Measurements from ENCODE around the gene GRM8.

The GRM8 gene

DNA sequence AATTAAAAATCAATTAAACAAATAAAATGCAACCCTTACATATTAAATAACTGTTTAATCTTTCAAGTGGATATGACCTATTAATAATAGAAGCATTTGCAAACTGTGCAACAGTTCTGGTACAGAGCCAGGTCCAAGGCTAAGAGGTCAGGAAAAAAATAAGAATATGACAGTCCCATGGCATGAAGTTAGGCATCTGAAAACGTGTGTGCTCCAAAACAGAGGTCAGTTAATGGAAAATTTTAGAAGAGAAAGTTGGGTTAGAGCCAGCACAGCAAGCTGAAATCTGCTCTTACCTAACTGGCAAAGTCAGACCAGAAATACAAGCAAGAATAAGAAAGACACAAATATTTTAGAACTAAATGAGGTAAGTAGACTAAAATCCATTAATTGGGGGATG lies 757.7 kb downstream of the GRM8 start:
- no peak for DNase-seq

DNA sequence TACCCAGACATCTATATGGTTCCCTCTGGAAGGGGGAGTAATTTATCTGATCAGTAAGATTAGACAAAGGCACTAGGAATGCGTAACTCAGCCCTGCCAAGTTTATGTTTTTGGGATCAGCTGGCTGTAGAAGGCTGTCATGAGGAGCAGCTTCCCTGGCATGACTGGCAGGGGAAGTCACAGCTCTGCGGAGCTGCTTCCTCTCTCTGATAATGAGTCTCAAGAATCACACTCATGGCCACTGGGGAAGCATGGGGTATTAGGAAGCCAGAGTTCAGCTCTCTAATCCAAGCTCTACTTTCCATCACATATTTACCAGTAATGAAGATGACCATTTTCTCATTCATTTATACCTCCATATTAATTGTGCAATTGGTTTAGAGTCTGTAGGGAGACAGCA lies 758.9 kb downstream of the GRM8 start:
- DNase-seq: no peak

DNA sequence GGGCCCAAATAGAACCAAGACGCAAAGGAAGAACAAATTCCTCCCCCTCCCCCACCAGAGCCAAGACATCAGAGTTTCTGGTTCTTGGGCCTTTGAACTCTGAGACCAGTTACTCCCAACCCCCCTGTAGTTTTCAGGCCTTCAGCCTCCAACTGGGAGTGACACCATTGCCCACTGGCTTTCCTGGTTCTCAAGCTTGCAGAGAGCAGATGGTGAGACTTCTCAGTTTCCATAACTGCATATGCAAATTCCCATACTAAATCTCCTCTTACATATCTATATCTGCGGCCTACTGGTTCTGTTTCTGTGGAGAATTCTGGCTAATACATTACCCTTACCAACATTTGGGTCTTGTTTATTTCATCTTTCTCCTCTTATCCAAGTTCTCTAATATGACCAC lies 762.9 kb downstream of the GRM8 start:
- no peak for DNase-seq

DNA sequence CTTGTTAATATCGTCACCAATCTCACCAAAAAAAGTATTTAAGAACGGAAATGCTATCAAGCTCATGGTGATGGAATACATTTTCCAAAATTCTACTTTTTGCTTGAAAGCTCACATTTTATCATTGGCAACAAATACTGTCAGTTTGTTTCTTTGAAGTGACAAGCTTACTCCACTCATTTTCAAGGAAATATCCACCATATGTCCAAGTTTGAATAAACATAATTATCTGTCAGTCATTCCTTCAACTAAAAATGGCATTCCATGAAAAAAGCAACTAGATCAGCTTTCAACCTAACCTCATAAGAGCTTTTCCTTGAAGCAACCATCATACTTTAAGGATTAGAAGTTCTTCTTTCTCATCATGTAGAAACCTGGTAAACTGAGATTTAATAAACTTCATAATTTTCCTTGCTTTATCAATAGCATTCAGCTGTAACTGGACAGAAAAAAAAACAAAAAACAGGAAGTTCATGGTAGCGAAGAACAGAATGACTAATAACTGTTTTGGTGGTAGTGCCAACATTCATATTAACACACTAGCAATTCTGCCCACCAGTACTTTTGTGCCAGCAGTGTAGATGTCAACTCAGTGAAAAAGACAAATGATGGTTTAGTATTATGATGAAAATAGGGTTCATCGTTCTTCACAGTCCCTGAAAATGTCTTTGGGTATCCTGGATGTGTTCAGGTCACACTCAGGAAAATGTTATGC lies 764.9 kb downstream of the GRM8 start:
- no peak for DNase-seq

DNA sequence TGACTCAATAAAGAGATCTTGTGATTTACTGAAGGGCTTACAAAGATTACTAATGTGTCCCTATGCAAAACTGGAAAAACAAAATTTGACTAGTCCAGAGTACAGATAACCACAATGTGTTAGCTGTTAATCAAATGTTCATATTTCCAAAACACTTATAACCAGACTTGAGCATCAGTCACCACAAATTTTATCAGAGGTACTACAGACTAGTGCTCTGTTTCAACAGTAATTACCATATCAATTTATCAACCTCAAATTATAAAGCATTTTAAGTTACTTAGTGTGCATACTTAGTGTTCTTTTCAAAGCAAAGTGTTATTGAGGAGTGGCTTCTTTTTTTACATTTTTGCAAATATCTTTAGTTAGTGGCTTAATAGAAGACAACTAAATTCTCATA lies 765.9 kb downstream of the GRM8 start:
- DNase-seq: no peak

DNA sequence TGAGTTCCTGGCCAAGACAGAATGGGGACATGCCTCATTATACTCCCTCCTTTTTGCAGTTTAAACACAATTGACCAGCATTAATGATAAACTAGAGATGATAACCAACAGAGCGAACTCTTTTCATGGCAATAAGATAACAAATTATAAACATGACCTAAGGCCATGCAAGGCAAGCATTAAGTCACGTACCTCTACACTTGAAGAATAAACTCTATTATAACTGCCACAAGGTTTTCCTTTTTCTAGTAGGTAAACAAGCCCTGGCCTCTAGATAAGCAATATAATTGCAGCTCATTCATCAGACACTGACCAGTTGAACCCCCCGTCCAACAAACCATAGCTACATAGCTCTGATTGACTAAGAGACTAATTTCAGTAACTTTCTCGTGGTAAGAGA lies 767.0 kb downstream of the GRM8 start:
- DNase-seq: no peak

DNA sequence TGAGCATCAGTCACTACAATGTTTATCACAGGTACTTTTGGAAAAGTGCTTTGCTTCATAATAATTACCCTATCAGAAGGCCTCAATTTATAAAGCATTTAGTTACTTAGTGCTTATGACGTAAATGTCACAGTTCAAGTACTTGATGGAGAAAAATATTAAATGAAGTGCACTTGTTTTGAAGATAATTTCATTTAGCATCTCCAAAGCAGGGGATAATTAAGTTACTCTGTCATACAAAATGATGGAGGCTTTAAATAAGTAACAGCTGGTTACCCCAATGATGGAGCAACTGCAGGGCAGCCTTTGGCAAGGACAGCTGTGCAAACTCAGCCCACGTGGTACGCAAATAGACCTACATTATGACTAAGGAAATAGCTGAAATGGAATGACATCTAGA lies 768.8 kb downstream of the GRM8 start:
- no peak for DNase-seq

DNA sequence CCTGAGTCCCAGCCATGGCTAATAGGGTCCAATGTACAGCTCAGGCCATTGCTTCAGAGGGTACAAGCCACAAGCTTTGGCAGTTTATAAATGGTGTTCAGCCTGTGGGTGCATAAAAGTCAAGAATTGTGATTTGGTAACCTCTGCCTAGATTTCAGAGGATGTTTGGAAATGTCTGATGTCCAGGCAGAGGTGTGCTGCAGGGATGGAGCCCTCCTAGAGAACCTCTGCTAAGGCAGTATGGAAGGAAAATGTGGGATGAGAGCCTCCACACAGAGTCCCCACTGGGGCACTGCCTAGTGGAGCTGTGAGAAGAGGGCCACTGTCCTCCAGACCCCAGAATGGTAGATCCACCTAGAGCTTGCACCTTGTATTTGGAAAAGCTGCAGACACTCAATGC lies 779.9 kb downstream of the GRM8 start:
- DNase-seq: no peak

DNA sequence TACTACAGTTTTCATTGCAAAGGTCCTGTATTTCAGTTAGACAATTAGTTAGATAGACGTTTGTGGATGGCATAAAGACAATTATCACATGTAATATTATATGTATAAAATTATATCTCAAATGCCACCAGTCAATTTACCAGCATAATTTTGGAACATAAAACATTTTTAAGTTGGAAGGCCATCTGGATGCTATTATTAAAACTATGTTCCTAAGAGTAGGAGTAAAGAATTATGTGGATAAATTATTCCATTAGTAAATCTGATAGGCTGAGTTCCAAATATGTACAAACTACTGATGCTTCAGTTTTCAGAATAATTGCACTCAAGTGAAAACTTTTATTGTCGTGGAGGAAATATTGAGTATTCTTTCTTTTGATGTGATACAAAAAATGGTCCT lies 790.3 kb downstream of the GRM8 start:
- no peak for DNase-seq

DNA sequence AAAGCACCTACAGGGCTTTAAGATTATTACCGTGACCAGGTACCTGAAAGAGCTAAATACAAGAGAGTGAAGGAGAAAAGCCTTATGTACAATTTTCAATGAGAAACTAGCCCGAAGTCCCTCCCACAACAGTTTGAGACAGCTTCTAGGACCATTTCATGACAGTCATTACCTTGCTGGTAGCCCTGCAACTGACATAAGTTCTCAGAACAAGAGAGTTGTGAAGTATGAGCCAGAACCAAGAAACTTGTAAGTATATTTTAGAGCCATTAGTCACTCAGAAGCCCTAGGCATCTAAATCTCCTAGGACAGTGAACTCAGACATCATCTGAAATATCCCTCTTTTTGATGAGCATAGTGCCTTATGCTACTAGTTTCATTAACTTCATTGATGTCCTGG lies 792.1 kb downstream of the GRM8 start:
- no peak for DNase-seq

DNA sequence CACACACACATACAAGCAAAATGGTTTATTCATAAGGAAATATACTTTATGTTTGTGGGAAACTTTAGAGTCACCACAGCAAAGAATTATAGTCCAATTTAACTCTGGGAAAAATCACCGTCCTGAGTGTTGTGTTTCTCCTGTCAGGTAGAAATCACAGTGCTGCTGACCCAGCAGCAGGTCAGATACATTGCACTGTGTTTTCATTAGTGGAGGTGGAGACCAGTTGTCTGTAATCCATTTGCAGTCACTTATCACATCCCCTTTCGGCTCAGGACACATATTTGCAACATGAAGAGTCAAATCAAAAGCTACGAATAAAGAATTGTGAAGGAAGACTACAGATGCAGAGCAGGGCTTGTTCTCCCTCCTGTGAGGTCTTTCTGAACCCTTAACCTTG lies 799.6 kb downstream of the GRM8 start:
- DNase-seq: no peak

DNA sequence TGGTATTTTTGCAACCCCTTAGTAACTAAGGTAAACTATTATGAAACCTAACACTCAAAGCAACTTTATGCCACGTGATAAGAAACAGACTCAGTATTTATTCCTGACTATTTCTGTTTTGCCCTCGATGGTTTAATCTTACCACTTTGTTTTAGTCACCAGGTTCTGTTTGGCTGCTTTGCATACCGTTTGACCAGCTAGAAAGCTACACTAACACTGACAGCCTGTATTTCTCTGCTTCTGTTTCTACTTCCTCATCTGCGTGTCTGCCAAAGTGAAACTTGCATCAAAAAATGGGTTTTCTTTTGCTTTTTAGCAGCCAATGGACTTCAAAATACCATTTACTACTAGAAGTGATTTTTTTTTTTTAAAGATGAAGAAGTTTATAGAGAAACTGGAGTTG lies 802.5 kb downstream of the GRM8 start:
- no peak for DNase-seq

DNA sequence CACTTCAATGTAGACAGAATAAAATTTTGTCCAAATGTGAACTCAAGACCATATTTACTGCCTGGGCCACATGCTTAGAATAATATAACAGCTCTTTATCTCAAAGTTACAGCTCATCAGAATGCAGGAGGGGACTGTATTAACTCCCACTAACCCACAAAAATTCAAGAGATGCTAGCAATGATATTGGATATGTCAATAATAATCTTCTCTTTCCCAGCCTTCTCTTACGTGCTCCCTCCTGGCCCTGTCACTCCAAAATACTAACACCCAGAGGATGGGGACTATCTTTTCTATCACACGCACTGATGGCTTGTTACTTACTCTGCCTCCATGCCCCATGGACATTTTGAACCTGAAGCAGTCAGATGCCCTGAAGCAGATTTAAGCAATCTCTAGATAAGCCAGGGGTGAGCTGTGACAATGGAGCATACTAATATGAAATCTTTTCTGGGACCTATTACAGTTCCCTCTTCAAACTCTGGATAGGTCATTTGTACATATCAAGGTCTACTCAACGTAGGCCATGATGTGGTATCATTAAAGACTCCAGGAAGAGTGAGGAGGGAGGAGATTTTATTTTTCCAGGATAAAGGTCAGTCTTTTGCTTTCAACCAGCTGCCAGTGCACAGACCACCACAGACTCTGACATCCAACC lies 803.0 kb downstream of the GRM8 start:
- no peak for DNase-seq

DNA sequence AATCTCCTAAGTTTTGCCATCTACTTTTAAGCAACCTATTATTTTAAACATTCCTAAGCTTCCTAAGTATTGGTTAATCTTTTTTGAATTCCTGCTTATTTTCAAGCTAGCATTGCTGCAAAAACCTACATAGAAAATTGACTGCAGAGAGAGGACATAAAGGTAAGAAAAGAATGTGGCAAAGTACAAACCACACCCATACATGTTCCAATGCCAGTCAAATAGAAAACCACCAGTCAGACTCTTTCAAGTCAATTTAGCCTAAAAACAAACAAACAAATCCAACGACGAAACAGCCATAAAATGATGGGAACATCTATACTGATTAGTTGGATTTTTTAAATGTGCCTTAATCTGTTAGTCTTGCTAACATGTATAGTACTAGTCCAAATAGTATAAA lies 804.8 kb downstream of the GRM8 start:
- no peak for DNase-seq

DNA sequence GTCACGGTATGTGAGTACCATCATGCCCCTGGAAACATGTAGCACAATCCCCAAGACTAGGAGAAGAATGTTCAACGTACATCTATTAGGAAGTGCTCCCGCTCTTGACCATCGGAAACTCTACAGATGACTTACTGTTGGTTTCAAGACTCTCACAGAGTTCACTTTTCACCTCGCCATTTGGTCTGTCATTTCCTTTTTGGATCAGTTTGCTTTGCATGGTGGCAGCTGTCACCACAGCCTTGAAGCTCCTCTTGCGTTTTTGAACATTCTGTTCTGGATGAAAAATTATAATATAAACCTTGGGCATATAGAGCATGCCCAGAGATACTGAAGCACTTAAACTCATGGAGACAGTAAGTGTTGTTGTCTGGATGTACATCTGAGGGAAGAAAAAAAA lies 806.8 kb downstream of the GRM8 start:
- no peak for DNase-seq

DNA sequence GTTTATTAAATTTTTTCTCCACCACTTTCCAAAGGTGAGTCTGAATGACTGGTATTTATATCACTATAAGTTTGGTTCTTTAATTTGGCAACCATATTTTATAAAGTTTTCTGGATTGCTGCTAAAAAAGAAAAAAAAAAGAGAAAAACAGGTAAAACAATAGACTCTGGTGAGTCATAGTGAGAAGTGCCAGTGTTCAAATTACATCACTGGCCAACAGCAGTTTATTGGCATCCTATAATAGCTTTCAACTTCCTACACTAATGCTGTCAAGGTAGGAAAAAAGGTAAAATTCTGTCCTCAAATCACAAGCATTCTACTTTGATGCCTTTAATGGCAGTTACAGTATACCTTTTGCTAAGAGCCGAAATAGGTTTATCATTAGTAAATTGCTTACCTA lies 808.8 kb downstream of the GRM8 start:
- DNase-seq: no peak

DNA sequence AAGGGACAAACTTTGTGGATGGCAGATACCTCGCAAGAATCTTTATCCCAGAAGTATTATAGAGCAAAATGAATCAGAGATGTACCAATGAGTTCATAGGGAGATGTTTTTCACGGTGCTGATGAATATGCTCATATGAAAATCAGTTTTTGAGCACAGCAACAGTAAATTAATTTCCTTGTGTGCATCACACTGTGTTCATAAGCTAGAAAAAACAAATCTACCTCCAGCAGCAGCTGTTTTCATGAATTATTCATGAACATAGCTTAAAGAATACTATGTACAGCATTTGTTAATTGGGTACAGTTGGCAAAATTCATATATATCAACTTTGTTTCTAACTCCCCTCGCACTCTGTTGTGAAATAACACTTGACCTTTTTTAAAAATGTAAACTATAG lies 809.8 kb downstream of the GRM8 start:
- no peak for DNase-seq

DNA sequence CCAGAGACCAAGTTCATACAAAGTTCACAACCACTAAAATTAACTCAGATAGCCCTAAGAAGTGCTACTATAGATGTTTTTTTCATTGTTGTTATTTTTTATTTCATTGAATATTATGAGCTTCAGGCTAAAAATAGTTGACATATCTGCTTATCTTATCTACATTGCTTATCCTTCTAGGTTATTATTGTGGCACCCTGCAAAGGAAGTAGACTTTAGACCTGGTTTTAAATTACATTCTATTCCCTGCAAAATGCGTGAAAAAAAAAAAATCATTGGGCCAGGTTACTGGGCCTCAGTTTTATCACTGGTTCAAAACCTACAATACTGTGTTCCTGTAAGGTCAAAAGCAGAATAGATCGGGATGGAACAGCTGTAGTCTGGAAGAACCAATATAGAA lies 811.0 kb downstream of the GRM8 start:
- DNase-seq: no peak

DNA sequence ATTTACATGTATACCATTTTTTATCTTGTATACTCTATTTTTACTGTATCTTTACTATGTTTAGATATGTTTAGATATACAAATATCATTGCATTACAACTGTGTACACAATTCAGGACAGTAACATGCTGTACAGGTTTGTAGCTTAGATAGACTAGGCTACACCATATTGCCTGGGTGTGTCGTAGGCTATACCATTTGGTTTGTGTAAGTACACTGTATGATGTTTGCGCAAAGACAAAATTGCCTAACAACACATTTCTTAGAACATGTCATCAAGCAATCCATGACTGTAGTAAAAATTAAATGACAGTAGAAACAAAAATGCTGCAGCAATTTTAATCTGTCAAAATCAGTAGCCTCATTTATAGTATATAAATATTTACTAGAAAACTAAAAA lies 812.2 kb downstream of the GRM8 start:
- no peak for DNase-seq

DNA sequence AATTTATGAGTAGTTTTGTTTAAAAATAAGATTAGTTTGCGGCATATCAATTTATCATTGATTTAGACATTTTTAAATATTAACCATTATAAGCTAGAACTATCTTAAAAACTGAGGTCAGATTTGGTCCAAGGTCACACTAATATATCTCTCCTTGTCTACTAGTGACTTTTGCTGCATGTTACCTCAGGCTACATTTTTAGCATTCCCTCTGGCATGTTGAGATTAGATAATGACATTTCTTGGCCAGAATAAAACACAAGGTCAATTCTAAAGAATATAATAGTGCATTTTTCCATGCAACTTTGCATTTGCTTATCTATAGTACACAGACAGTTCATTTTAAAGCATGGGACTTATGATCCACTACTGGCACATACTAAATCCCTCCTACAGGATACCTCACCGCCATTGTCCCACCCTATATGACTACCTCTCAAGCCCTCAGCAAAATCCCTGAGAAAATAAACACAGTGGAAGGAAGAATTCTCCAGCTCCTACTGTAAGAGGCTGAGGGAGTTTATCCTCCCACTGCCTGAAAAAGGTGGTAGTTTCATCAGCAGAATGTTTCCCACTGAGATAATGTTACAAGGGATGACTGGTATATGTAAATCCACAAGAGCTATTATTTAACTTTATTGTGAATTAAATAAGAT lies 816.4 kb downstream of the GRM8 start:
- DNase-seq: no peak

DNA sequence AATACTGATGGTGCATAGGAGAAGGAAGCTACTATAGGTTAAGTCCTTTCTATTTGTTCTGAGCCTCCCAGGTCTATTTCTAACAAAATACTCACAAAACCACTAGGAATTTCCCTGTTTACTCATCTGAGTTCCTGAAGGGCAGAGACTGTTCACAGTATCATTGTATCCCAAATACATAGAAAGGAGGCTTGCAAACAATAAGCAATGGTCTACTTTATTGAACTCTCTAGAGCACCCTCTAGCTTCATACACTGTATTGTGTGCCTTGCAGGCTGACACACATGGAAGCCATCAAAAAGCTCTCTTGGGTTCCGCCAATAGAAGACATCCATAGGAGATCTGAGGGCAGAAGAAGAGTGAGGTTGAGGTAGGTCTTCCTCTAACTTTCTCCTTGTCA lies 826.1 kb downstream of the GRM8 start:
- no peak for DNase-seq

DNA sequence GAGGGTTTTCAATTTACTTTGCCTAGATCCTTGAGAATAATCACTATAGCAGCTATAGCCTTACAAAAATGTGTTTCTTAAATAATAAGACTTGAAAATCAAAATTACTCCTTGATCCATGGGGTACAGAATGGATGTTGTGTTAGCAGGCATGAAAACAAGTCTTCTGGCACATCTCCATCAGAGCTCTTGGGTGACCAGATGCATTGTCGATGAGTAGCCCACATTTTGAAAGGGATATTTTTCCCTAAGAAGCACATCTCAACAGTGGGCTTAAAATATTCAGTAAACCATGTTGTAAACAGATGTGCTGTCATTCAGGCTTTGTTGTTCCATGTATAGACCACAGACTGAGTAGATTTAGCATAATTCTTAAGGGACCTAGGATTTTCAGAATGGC lies 827.8 kb downstream of the GRM8 start:
- no peak for DNase-seq

DNA sequence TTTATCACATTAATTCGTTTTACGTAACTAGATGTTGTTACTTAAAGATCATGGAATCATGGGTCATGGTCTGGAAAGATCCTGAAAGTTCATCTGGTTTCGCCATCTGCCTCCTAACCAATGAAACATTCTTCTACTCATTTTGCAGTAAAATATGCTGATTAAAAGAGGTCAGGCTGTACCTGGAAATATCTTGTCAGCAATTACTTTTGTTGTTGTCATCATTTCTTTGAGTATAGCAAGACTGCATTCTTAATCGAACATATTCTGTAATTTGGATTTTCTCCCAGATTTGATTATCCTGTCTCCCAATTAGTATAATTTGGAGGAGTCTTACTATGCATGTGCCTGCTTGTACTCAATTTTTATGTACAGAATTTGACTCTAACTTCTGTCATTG lies 833.7 kb downstream of the GRM8 start:
- DNase-seq: no peak

DNA sequence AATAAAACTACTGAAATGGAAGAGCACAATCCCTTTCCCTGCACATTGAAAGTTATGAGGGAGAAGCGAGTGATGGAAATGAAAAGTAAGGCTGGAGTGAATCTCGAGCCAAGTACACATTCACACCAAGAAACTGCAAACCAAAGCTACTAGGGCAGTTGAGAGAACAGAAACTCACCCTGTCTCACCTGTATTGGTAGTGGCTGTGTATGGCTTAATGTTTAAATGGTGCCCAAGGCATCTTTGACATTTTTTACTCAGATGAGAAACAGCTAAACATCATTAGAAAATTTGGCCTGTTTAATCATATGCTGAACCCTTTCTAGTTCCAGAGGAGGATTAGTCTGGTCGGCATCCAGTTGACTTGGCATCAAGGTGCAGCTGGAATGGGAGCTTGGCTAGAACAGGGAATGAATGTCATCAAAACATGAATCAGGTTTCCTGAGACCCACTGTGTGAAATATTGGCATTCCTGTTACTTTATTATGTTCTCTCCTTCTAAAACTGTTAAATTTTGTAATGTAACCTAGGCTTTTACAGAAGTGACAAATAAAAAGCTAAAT lies 840.8 kb downstream of the GRM8 start:
- DNase-seq: no peak

All from NCI-H187 (cell line).